Endothelial cell of umbilical vein (primary cell): Measurements from ENCODE around the gene DNAJC30. TPM values are rescaled to one million over a fixed set of nuclear protein-coding genes. Genes with fewer than 3 reads are reported as not detected.

Experiments
- BruUV-seq: library from RNA; stranded (reverse); fragments of 400-500 nt; replicated peaks from 2 replicates; lab custom pipeline; 2021; lab: Mats Ljungman, UMichigan
- CTCF ChIA-PET: fragments of 300-600, 350-600 bp; sonication (Branson Sonifier 250); formaldehyde crosslinking; loops from one replicate; lab custom pipeline; 2021; ENCODE audit warnings: antibody characterized with exemption, inconsistent platforms; lab: Charles Lee
- POLR2A ChIA-PET: fragments of 300-600, 350-600 bp; sonication (Branson Sonifier 250); formaldehyde crosslinking; loops from one replicate; lab custom pipeline; 2021; ENCODE audit warnings: antibody characterized with exemption, inconsistent platforms; lab: Charles Lee
- DNase-seq: peaks from one replicate; pipeline ENCODE4 v3.0.0-alpha.2; 2011; ENCODE audit warnings: low read depth, low spot score
- FAIRE-seq: peaks from 2 replicates; lab custom pipeline; 2011; peaks lifted over from hg19 to GRCh38; lab: Jason Lieb, UNC
- H2AFZ ChIP-seq: 2 replicates; pipeline ENCODE4 v1.6.0; 2012; ENCODE audit warnings: low read depth, low read length, control low read depth, inconsistent platforms
- H3K27ac ChIP-seq: 2 replicates; pipeline ENCODE4 v1.5.1; 2011; ENCODE audit warnings: low read depth, mild to moderate bottlenecking, control low read depth, low read length, moderate library complexity; ENCODE audit not compliant: insufficient read depth
- H3K27me3 ChIP-seq, 2 experiments: 2 replicates each; pipeline versions ENCODE4 v1.6.0 to v1.6.1; 2011; ENCODE audit warnings: low read length in 2 of 2, mixed read lengths in 1 of 2; ENCODE audit not compliant: control insufficient read depth in 2 of 2, insufficient read depth in 2 of 2
- H3K36me3 ChIP-seq, 2 experiments: 2 replicates in 1 of 2; 3 replicates in 1 of 2; pipeline ENCODE4 v1.5.1; 2011; ENCODE audit warnings: low read length in 2 of 2, mild to moderate bottlenecking in 1 of 2, moderate library complexity in 1 of 2; ENCODE audit not compliant: control insufficient read depth in 2 of 2, insufficient read depth in 2 of 2; ENCODE audit errors: extremely low read depth in 1 of 2
- H3K4me1 ChIP-seq: 3 replicates; pipeline ENCODE4 v1.5.1; 2011; ENCODE audit warnings: mild to moderate bottlenecking, low read length; ENCODE audit not compliant: control insufficient read depth, insufficient read depth; ENCODE audit errors: extremely low read depth
- H3K4me2 ChIP-seq: 2 replicates; pipeline ENCODE4 v1.6.1; 2011; ENCODE audit warnings: low read length, control low read depth, mixed read lengths; ENCODE audit not compliant: insufficient read depth
- H3K4me3 ChIP-seq, 3 experiments: fragments of 200-600 bp in 1 of 3; sonication (generic), shearing (Covaris generic) in 1 of 3; replicated peaks in 1 of 3; 2 replicates each; pipeline ENCODE4 v1.5.1; 2011 to 2016; ENCODE audit warnings: control low read depth in 3 of 3, low read length in 3 of 3, mild to moderate bottlenecking in 2 of 3, inconsistent platforms in 1 of 3, low read depth in 1 of 3, moderate library complexity in 1 of 3; ENCODE audit not compliant: insufficient read depth in 1 of 3
- H3K79me2 ChIP-seq: 2 replicates; pipeline ENCODE4 v1.6.0; 2012; ENCODE audit warnings: low read length, inconsistent platforms; ENCODE audit not compliant: control insufficient read depth, insufficient read depth
- H3K9ac ChIP-seq: replicated peaks from 2 replicates; pipeline ENCODE3; 2011; ENCODE audit warnings: low read length, control low read depth; ENCODE audit not compliant: insufficient read depth; ENCODE audit errors: extremely low read depth
- H3K9me1 ChIP-seq: replicated peaks from 3 replicates; pipeline ENCODE4 v1.6.0; 2011; ENCODE audit warnings: mild to moderate bottlenecking, low read length; ENCODE audit not compliant: control insufficient read depth, insufficient read depth; ENCODE audit errors: extremely low read depth
- H3K9me3 ChIP-seq: replicated peaks from 2 replicates; pipeline ENCODE4 v1.5.1; 2012; ENCODE audit warnings: low read length, inconsistent platforms; ENCODE audit not compliant: control insufficient read depth, insufficient read depth
- H4K20me1 ChIP-seq: replicated peaks from 2 replicates; pipeline ENCODE3; 2011; ENCODE audit warnings: mild to moderate bottlenecking, low read length; ENCODE audit not compliant: control insufficient read depth, insufficient read depth; ENCODE audit errors: extremely low read depth
- CTCF ChIP-seq, 2 donors: IDR thresholded peaks; 1 replicate in 1 of 2; 2 replicates in 1 of 2; pipeline ENCODE4 v1.5.1; 2011; ENCODE audit warnings: low read length in 2 of 2, mild to moderate bottlenecking in 2 of 2, moderate library complexity in 2 of 2, control low read depth in 1 of 2, inconsistent platforms in 1 of 2, low read depth in 1 of 2; ENCODE audit not compliant: insufficient read depth in 1 of 2; ENCODE audit errors: extremely low read depth in 1 of 2
- EZH2 ChIP-seq: IDR thresholded peaks from 2 replicates; pipeline ENCODE4 v1.6.1; 2012; ENCODE audit warnings: borderline replicate concordance, low read depth, mild to moderate bottlenecking, moderate library complexity, low read length, inconsistent platforms; ENCODE audit not compliant: severe bottlenecking
- FOS ChIP-seq: IDR thresholded peaks from 2 replicates; pipeline ENCODE4 v1.6.1; 2011; ENCODE audit warnings: mild to moderate bottlenecking, low read length, moderate library complexity, borderline replicate concordance; ENCODE audit not compliant: insufficient read depth
- GATA2 ChIP-seq: IDR thresholded peaks from 2 replicates; pipeline ENCODE4 v1.7.0; 2011; ENCODE audit warnings: low read depth, mild to moderate bottlenecking, moderate library complexity, mixed read lengths, low read length; ENCODE audit not compliant: insufficient read length, insufficient read depth
- JUN ChIP-seq: IDR thresholded peaks from 2 replicates; pipeline ENCODE4 v1.6.1; 2011; ENCODE audit warnings: borderline replicate concordance, low read depth; ENCODE audit not compliant: insufficient read length, insufficient read depth
- MAX ChIP-seq: IDR thresholded peaks from 2 replicates; pipeline ENCODE4 v1.6.1; 2011; ENCODE audit not compliant: insufficient read depth, insufficient read length
- MYC ChIP-seq: IDR thresholded peaks from one replicate; pipeline ENCODE4 v1.6.1; 2011; ENCODE audit warnings: mild to moderate bottlenecking, low read depth, low read length
- POLR2A ChIP-seq: IDR thresholded peaks from 2 replicates; pipeline ENCODE4 v1.6.1; 2012; ENCODE audit warnings: low read depth, mild to moderate bottlenecking, control low read depth, low read length
- POLR2AphosphoS5 ChIP-seq: IDR thresholded peaks from 2 replicates; pipeline ENCODE4 v1.6.1; 2012; ENCODE audit warnings: low read depth, mild to moderate bottlenecking, control low read depth, low read length, moderate library complexity; ENCODE audit not compliant: insufficient read depth
- dilution Hi-C: fragments of 300-500 bp; cut with MboI; formaldehyde crosslinking; loops from one replicate; pipeline ENCODE4 v1.15.0; 2019; ENCODE audit warnings: low sequenced_read_pairs; ENCODE audit not compliant: extremely low pct_ligation_motif_present
- intact Hi-C: fragments of 100-400 bp; cut with micrococcal nuclease; formaldehyde crosslinking; loops from one replicate; pipeline ENCODE4 v1.10.0; 2022
- polyA plus RNA-seq, 4 experiments: library from polyadenylated mRNA; depleted of rRNA in 3 of 4; stranded (reverse) in 3 of 4; unstranded in 1 of 4; fragments of >200 nt; gene quantifications; 2 replicates each; pipeline versions ENCODE4 v1.2.1 to v1.2.3, GENCODE V29; 2011 to 2012; ENCODE audit warnings: missing spikeins in 1 of 4
- total RNA-seq: library from RNA; stranded (reverse); gene quantifications from 2 replicates; pipeline ENCODE4 v1.2.3, GENCODE V29; 2021

Gene DNAJC30
- total and polyA plus RNA-seq, 2 donors (not counting 3 experiments of a cell fraction or from before 2014, with no cell fraction given), result 10.6 to 11.9 TPM

GRCh38 chr7:73674468-73675124 is 8.7 kb downstream of the DNAJC30 start:
- H3K27me3 ChIP-seq, result no peaks in the 10 kb centered on the region
- no peaks in the 10 kb centered on the region for H3K9me1 ChIP-seq
- FAIRE-seq (no peak), DNase-seq (no peak)
- H3K9ac ChIP-seq, result no peak overlapping the region
- no peaks in the 10 kb centered on the region for H3K4me1 ChIP-seq
- H3K9me3 ChIP-seq, result no peaks in the 10 kb centered on the region
- no peak overlapping the region for H3K27ac ChIP-seq
- H4K20me1 ChIP-seq, result no peaks in the 10 kb centered on the region
- intact Hi-C loops, result no loop called here
- CTCF ChIA-PET, result interaction anchor here (1.2 to 1.7 kb wide), 3 partner anchors 23 to 68 kb away, joined by 3 to 6 read pairs (median 3); no protein-coding TSS in a partner anchor
- TF ChIP-seq MYC (no peak), GATA2 (no peak), CTCF (IDR thresholded peaks at IDR 0.05; ENCODE audit: extremely low read depth in 1 of 2, insufficient read depth in 1 of 2, low read depth in 1 of 2, low read length in 2 of 2) (no peak), JUN (no peak), FOS (no peak), EZH2 (no peak), POLR2A (no peak), MAX (no peak), POLR2AphosphoS5 (no peak)
- no peak overlapping the region for H3K4me2 ChIP-seq
- POLR2A ChIA-PET, result interaction anchor here (0.6 kb wide), 2 partner anchors 9 to 50 kb away, joined by 4 read pairs; no protein-coding TSS in a partner anchor
- H3K79me2 ChIP-seq, result peaks cover 3% of the 10 kb centered on the region
- H3K4me3 ChIP-seq, result no peak overlapping the region
- H3K36me3 ChIP-seq, result peaks cover 0 to 4% of the 10 kb centered on the region in 2 experiments
- BruUV-seq, result no TSS peak
- dilution Hi-C loops, result no loop called here
- no peak overlapping the region for H2AFZ ChIP-seq
